ENCODE data around the gene ADGRL3.

GRCh38 chr4:61294936-61295335, 94.8 kb downstream of the ADGRL3 start:
- TF ChIP-seq, protein P1, sequence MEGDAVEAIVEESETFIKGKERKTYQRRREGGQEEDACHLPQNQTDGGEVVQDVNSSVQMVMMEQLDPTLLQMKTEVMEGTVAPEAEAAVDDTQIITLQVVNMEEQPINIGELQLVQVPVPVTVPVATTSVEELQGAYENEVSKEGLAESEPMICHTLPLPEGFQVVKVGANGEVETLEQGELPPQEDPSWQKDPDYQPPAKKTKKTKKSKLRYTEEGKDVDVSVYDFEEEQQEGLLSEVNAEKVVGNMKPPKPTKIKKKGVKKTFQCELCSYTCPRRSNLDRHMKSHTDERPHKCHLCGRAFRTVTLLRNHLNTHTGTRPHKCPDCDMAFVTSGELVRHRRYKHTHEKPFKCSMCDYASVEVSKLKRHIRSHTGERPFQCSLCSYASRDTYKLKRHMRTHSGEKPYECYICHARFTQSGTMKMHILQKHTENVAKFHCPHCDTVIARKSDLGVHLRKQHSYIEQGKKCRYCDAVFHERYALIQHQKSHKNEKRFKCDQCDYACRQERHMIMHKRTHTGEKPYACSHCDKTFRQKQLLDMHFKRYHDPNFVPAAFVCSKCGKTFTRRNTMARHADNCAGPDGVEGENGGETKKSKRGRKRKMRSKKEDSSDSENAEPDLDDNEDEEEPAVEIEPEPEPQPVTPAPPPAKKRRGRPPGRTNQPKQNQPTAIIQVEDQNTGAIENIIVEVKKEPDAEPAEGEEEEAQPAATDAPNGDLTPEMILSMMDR (IDR thresholded peaks at IDR 0.05; ENCODE audit: insufficient read depth, low read depth, low read length), result no peak
- TF ChIP-seq EZH2 (IDR thresholded peaks at IDR 0.05; ENCODE audit: insufficient read depth, low read length), result no peak
